Right cardiac atrium (tissue), 5 donors: ENCODE results near the gene OR2J3. TPM values are rescaled to one million over a fixed set of nuclear protein-coding genes. Genes with fewer than 3 reads are reported as not detected.
"Not testable (repeated sequence)": the region's sequence is repeated elsewhere in the genome, so short reads cannot be mapped to it uniquely, and the experiment has no call there.

Experiments
- ATAC-seq, 2 donors: fragments of 200-7000 bp; cut with Tn5 transposase; one replicate each; pipeline versions ENCODE4 v1.8.0 to v1.9.1; 2020; ENCODE audit warnings: moderate library complexity in 2 of 2, mild to moderate bottlenecking in 1 of 2
- DNase-seq, 3 donors: peaks; one replicate each; pipeline ENCODE4 v3.0.0-alpha.2; 2020
- H3K27ac ChIP-seq: one replicate; pipeline ENCODE4 v1.5.1; 2013; ENCODE audit warnings: mild to moderate bottlenecking, low read length, control low read depth, moderate library complexity
- H3K27me3 ChIP-seq: one replicate; pipeline ENCODE4 v1.6.1; 2013; ENCODE audit not compliant: control insufficient read depth, insufficient read depth
- H3K4me1 ChIP-seq: one replicate; pipeline ENCODE4 v1.6.1; 2013; ENCODE audit warnings: low read length; ENCODE audit not compliant: control insufficient read depth, insufficient read depth
- H3K4me3 ChIP-seq: one replicate; pipeline ENCODE4 v1.5.1; 2013; ENCODE audit warnings: low read length, control low read depth
- H3K9me3 ChIP-seq: one replicate; pipeline ENCODE4 v1.6.1; 2013; ENCODE audit warnings: low read length; ENCODE audit not compliant: control insufficient read depth
- WGBS: extraction: QIAGEN DNeasy Blood & Tissue Kit; methylation state at CpG from one replicate; pipeline ENCODE4 v1.1.7; 2013; 5-methylcytosine and 5-hydroxymethylcytosine counted together
- intact Hi-C, 4 donors: fragments of 100-400 bp; cut with DNase I; formaldehyde crosslinking; loops; one replicate each; pipeline versions ENCODE4 v1.11.0 to v1.14.0; 2022 to 2023
- polyA plus RNA-seq: library from polyadenylated mRNA; stranded (reverse); fragments of 200-250 nt; gene quantifications from one replicate; pipeline ENCODE4 v1.2.3, GENCODE V29; 2013
- total RNA-seq, 4 donors: library from RNA; stranded (reverse); fragmentation: NEBNext Ultra II Directional; extraction: Animal tissue kit (Norgen Biotek cat#: 25700); gene quantifications; one replicate each; pipeline ENCODE4 v1.2.1, GENCODE V29; 2021
- donor health status: healthy with polysubstance abuse.
- donor health status: DM: no; HTN: yes; CAD: no.
- donor health status: DM: no; HTN: no; CAD: no.
- donor health status: DM: no; HTN: yes; CAD: no; lungs with severe emphysema.
- donor health status: DM: yes; HTN: yes; CAD: no.

OR2J3 gene
- total and polyA plus RNA-seq, 5 donors: not detected

DNA sequence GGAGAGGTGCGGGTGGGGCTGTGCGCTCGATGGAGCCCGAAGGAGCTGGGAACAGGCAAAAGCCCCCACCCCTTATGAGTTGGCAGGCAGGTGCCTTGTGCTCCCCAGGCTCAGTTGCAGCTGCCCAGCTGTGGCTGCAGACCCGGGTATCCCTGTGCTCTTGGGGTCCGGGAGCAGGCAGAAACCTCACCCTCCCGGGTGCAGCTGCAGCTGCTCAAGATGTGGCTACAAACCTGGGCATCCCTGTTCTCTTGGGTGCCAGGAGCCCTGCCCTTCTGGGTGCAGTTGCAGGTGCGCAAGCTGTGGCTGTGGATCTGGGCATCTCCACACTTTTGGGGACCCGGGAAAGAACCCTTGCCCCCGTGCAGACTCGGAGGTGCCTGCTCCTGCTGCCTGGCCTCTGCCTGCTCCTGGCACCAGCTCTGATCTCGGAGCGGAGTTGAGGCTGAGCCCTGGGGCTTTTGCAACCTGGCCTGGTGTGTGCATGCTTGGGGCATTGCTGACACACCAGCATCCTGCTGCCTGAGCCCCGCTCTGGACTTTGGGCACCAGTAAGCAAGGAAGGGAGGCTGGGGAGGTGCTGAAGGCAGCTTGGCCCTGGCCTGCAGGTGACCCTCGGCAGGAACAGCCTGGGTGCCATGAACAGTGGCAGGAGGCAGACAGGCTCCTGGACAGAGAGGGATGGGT lies 21.6 kb downstream of the OR2J3 start:
- DNase-seq (peak in 1 of 3 donors; percentile 24), ATAC-seq (no peak)
- no peaks in the 10 kb centered on the region for H3K9me3 ChIP-seq
- intact Hi-C loops: no loop called here
- no peaks in the 10 kb centered on the region for H3K27me3 ChIP-seq
- no peak overlapping the region for H3K27ac ChIP-seq
- H3K4me3 ChIP-seq: no peak overlapping the region
- 76% methylated on average over 15 of the region's 15 CpGs for WGBS
- H3K4me1 ChIP-seq: no peaks in the 10 kb centered on the region

- peak in 1 of 3 donors; percentile 20 for DNase-seq
- no peaks in the 10 kb centered on the region for H3K27me3 ChIP-seq
- WGBS: 83% methylated on average over 4 of the region's 4 CpGs
- H3K4me3 ChIP-seq: no peak overlapping the region
- no peaks in the 10 kb centered on the region for H3K9me3 ChIP-seq
- no peaks in the 10 kb centered on the region for H3K4me1 ChIP-seq
- H3K27ac ChIP-seq: no peak overlapping the region
- intact Hi-C loops: no loop called here
- ATAC-seq: no peak
These were observed 22.8 kb downstream of the OR2J3 start for GRCh38 chr6:29130644-29131043.

- Histone ChIP-seq H3K27ac (no peak overlapping the region), H3K4me3 (no peak overlapping the region), H3K27me3 (no peaks in the 10 kb centered on the region), H3K4me1 (no peaks in the 10 kb centered on the region), H3K9me3 (no peaks in the 10 kb centered on the region)
- intact Hi-C loops: no loop called here
- WGBS: 52% methylated on average over 2 of the region's 2 CpGs
- ATAC-seq: no peak
- no peak for DNase-seq
These were observed 23.8 kb downstream of the OR2J3 start for GRCh38 chr6:29131691-29132090.

DNA sequence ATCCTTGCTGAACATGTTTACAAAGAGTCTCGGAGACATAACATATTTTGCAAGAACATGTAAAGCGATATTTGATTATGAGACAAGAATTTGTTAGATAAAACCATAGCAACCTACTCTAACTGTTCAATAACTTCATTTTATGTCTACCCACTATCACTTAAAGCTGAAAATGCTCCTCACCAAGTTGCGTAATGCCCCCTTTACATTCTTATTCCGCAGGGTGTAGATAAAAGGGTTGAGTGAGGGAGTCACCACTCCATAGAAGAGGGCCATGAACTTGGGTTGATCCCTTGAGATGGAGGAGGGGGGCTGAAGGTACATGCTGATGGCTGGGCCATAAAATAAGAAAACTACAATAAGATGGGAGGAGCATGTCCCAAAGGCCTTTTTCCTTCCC lies 29.9 kb downstream of the OR2J3 start:
- intact Hi-C loops: no loop called here
- no peak for ATAC-seq

GRCh38 chr6:29141606-29142005 lies 33.7 kb downstream of the OR2J3 start:
- H3K27ac ChIP-seq: no peak overlapping the region
- DNase-seq (no peak), ATAC-seq (no peak)
- H3K9me3 ChIP-seq: no peaks in the 10 kb centered on the region
- intact Hi-C loops: no loop called here
- H3K4me3 ChIP-seq: no peak overlapping the region
- no peaks in the 10 kb centered on the region for H3K27me3 ChIP-seq
- H3K4me1 ChIP-seq: no peaks in the 10 kb centered on the region
- 92% methylated on average over 1 of the region's 1 CpG for WGBS

More for the DNA sequence above, 29.9 kb downstream of the OR2J3 start:
- no peaks in the 10 kb centered on the region for H3K4me1 ChIP-seq
- H3K27me3 ChIP-seq: no peaks in the 10 kb centered on the region
- WGBS: 82% methylated on average over 4 of the region's 4 CpGs
- no peak overlapping the region for H3K27ac ChIP-seq
- no peak for DNase-seq
- H3K9me3 ChIP-seq: no peaks in the 10 kb centered on the region
- no peak overlapping the region for H3K4me3 ChIP-seq

DNA sequence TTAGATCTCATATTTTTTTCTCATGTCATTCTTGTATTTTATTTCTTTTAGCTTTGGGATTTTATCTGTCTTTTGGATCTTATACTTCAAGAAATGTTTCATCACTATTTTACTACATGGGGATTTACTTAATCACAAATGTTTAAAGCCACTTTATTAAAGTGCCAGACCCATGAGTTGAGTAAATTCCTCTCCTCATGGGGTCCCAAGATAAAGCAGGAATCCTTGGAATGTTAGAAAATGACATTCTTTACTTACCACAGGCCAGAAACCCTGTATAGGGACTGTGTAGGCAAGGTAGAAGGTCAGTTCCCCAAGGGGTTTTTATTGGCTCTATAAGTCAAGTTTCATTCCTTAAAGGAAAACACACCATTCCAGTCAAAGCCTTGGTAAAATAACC lies 34.5 kb downstream of the OR2J3 start:
- no peaks in the 10 kb centered on the region for H3K27me3 ChIP-seq
- no peak overlapping the region for H3K27ac ChIP-seq
- H3K4me1 ChIP-seq: no peaks in the 10 kb centered on the region
- ATAC-seq (no peak), DNase-seq (no peak)
- no peak overlapping the region for H3K4me3 ChIP-seq
- intact Hi-C loops: no loop called here
- H3K9me3 ChIP-seq: no peaks in the 10 kb centered on the region

- 52% methylated on average over 2 of the region's 2 CpGs for WGBS
- Histone ChIP-seq H3K27ac (no peak overlapping the region), H3K4me1 (no peaks in the 10 kb centered on the region), H3K4me3 (no peak overlapping the region), H3K27me3 (no peaks in the 10 kb centered on the region), H3K9me3 (no peaks in the 10 kb centered on the region)
- intact Hi-C loops: no loop called here
- ATAC-seq: no peak
- no peak for DNase-seq
These were observed 38.3 kb downstream of the OR2J3 start for GRCh38 chr6:29146179-29146578.

GRCh38 chr6:29147074-29147473 lies 39.2 kb downstream of the OR2J3 start:
- WGBS: 88% methylated on average over 3 of the region's 3 CpGs
- Histone ChIP-seq H3K9me3 (no peaks in the 10 kb centered on the region), H3K27ac (no peak overlapping the region), H3K4me3 (no peak overlapping the region), H3K27me3 (no peaks in the 10 kb centered on the region), H3K4me1 (no peaks in the 10 kb centered on the region)
- ATAC-seq: no peak
- no peak for DNase-seq
- intact Hi-C loops: no loop called here

GRCh38 chr6:29149444-29149843 lies 41.6 kb downstream of the OR2J3 start:
- H3K9me3 ChIP-seq, H3K27me3 ChIP-seq, H3K27ac ChIP-seq, H3K4me3 ChIP-seq, H3K4me1 ChIP-seq, intact Hi-C loops, ATAC-seq, DNase-seq: not testable (repeated sequence)
- 71% methylated on average over 3 of the region's 3 CpGs for WGBS

GRCh38 chr6:29153083-29153482 lies 45.2 kb downstream of the OR2J3 start:
- intact Hi-C loops: no loop called here
- no peak overlapping the region for H3K27ac ChIP-seq
- no peak overlapping the region for H3K4me3 ChIP-seq
- no peak for ATAC-seq
- WGBS: 48% methylated on average over 1 of the region's 1 CpG
- H3K9me3 ChIP-seq: no peaks in the 10 kb centered on the region
- H3K27me3 ChIP-seq: no peaks in the 10 kb centered on the region
- DNase-seq: no peak
- no peaks in the 10 kb centered on the region for H3K4me1 ChIP-seq

GRCh38 chr6:29155182-29155581 lies 47.3 kb downstream of the OR2J3 start:
- ATAC-seq, H3K4me3 ChIP-seq, H3K27me3 ChIP-seq, intact Hi-C loops, H3K27ac ChIP-seq, DNase-seq, H3K9me3 ChIP-seq, H3K4me1 ChIP-seq: not testable (repeated sequence)
- WGBS: 30% methylated on average over 1 of the region's 1 CpG

- 94% methylated on average over 25 of the region's 29 CpGs for WGBS
- H3K4me1 ChIP-seq, ATAC-seq, H3K9me3 ChIP-seq, intact Hi-C loops, H3K4me3 ChIP-seq, H3K27ac ChIP-seq, H3K27me3 ChIP-seq: not testable (repeated sequence)
- DNase-seq: peak in 1 of 3 donors; percentile 40
These were observed 52.1 kb downstream of the OR2J3 start for GRCh38 chr6:29159922-29160321.
